Suppressor macrophage treated with lipopolysaccharide for 1 hour (primary cell): ENCODE results near the gene MRPL49.
"Not testable (repeated sequence)": the region's sequence is repeated elsewhere in the genome, so short reads cannot be mapped to it uniquely, and the experiment has no call there.

Experiments used
- DNase-seq, 3 donors: peaks; one replicate each; pipeline ENCODE4 v3.0.0-alpha.2; 2020 to 2022

MRPL49 gene

GRCh38 chr11:65118891-65119669, 3.0 kb upstream of the MRPL49 start:
- DNase-seq, result not testable (repeated sequence)

GRCh38 chr11:65119670-65119995, 2.5 kb upstream of the MRPL49 start:
- DNase-seq, result no peak

GRCh38 chr11:65120831-65121230, 1.3 kb upstream of the MRPL49 start:
- no peak for DNase-seq

- peak; percentile 31 to 44 (median 33) for DNase-seq
Measured at GRCh38 chr11:65121447-65121864, 665 bp upstream of the MRPL49 start.

GRCh38 chr11:65124480-65125196, 2.5 kb downstream of the MRPL49 start:
- no peak for DNase-seq

- DNase-seq, result no peak
Measured at GRCh38 chr11:65125197-65126056, 3.3 kb downstream of the MRPL49 start.

GRCh38 chr11:65126624-65127274, 4.6 kb downstream of the MRPL49 start:
- no peak for DNase-seq

GRCh38 chr11:65127473-65128181, 5.5 kb downstream of the MRPL49 start:
- no peak for DNase-seq

GRCh38 chr11:65128182-65129145, 6.3 kb downstream of the MRPL49 start:
- DNase-seq, result no peak

- no peak for DNase-seq
Measured at GRCh38 chr11:65129649-65130441, 7.7 kb downstream of the MRPL49 start.

GRCh38 chr11:65130631-65131416, 8.7 kb downstream of the MRPL49 start:
- no peak for DNase-seq

- no peak for DNase-seq
Measured at GRCh38 chr11:65131417-65131776, 9.3 kb downstream of the MRPL49 start.

GRCh38 chr11:65131895-65132237, 9.7 kb downstream of the MRPL49 start:
- no peak for DNase-seq

GRCh38 chr11:65132238-65132987, 10.3 kb downstream of the MRPL49 start:
- no peak for DNase-seq

GRCh38 chr11:65132988-65133700, 11.0 kb downstream of the MRPL49 start:
- DNase-seq, result peak; percentile 39 to 65 (median 44)

GRCh38 chr11:65133724-65134123, 11.6 kb downstream of the MRPL49 start:
- peak in 1 of 3 donors; percentile 14 for DNase-seq

GRCh38 chr11:65134240-65134951, 12.3 kb downstream of the MRPL49 start, which contains the start of gene SYVN1:
Gene SYVN1, minus strand, starts transcription at chr11:65134519. Its CDS starts 918 bp downstream, at chr11:65133601.
- DNase-seq, result peak; percentile 90 to 95 (median 92)
